Measurements from ENCODE around the gene CIZ1.

CIZ1 gene

DNA sequence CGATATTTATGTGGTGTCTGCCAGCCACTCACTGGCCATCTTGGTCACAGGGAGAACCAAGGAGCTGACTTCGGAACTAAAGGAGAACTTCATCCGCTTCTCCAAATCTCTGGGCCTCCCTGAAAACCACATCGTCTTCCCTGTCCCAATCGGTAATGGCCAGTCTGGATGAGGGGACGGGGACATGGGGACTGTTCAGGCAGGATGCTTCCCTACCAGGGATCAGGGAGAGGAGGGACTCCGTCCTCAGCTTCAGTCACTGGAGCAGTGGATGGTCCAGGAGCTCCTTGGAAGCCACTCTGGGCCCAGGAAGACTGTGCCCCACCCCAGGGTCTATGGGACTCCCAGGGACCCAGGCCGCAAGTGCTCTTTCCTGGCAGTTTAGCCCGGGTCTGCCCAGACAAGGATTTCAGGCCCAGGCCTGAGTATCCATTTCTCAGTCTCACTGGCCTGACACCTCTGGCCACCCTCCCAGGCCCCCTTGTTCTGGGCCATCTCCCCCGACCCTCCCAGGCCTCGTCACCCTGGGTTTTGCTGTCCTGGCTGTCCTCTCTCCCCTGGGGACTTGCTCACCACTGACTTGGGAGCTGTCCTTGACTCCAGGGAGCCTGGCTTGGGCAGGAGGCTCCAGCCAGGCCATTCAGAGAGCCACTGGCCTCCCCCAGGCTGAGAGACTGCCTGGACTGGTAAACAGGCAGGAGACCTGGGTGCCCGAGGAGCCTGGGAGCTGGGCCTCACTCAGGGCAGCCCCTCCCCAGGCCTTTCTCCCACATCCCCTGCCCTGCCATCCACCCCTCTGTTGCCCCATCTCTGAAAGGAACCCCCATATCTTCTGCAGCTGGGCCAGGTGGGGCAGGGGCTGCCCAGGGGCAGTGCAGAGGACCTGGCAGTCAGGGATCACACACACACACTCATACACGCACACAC, 39.0 kb downstream of the CIZ1 start:
- Histone ChIP-seq H4K20me1 (no peaks in the 10 kb centered on the region), H3K36me3 (no peaks in the 10 kb centered on the region), H3K4me2 (no peak overlapping the region), H3K4me1 (no peaks in the 10 kb centered on the region), H3K27ac (no peak overlapping the region), H3K9ac (no peak overlapping the region), H3K27me3 (no peaks in the 10 kb centered on the region), H3K9me3 (no peaks in the 10 kb centered on the region), H3K4me3 (no peak overlapping the region)
- TF ChIP-seq Cebpa-rat (IDR thresholded peaks at IDR 0.05), result no peak

DNA sequence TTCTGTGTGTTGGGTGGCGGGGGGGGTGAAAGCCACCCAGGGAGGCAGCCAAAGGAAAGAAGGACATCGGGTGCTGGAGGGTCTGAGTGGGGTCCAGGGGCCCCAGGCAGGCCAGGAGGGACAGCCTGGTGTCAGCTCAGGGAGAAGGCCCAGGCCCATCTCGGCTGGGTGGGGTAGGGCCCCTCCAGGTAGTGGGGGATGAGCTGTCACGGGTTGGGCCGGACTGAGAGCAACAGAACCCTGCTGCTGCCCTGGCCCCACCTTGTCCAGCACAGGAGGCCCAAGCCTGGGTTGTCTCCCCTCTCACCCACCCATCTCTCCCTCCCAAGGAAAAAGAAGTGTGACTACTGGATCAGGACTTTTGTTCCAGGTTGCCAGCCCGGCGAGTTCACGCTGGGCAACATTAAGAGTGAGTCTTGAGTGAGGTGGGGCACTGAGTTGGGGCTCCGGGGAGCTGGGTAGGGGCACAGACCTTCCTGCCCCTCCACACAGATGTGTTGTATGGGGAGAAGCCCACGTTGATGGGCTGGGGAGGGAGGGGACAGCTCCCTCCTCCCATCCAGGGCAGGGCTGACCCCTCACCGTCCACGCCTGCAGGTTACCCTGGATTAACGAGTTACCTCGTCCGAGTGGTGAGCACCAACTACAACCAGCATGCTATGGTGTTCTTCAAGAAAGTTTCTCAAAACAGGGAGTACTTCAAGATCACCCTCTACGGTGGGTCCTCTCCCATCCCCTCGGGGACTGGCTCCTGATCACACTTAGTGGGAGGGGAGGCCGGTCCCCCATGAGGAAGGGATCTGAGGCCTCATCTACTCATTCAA, 39.9 kb downstream of the CIZ1 start:
- Histone ChIP-seq H3K4me1 (peaks cover 6% of the 10 kb centered on the region), H3K27ac (no peak overlapping the region), H3K9ac (no peak overlapping the region), H3K36me3 (no peaks in the 10 kb centered on the region), H3K9me3 (no peaks in the 10 kb centered on the region), H3K4me2 (no peak overlapping the region), H3K4me3 (no peak overlapping the region), H3K27me3 (no peaks in the 10 kb centered on the region), H4K20me1 (no peaks in the 10 kb centered on the region)
- no peak for TF ChIP-seq Cebpa-rat (IDR thresholded peaks at IDR 0.05)

DNA sequence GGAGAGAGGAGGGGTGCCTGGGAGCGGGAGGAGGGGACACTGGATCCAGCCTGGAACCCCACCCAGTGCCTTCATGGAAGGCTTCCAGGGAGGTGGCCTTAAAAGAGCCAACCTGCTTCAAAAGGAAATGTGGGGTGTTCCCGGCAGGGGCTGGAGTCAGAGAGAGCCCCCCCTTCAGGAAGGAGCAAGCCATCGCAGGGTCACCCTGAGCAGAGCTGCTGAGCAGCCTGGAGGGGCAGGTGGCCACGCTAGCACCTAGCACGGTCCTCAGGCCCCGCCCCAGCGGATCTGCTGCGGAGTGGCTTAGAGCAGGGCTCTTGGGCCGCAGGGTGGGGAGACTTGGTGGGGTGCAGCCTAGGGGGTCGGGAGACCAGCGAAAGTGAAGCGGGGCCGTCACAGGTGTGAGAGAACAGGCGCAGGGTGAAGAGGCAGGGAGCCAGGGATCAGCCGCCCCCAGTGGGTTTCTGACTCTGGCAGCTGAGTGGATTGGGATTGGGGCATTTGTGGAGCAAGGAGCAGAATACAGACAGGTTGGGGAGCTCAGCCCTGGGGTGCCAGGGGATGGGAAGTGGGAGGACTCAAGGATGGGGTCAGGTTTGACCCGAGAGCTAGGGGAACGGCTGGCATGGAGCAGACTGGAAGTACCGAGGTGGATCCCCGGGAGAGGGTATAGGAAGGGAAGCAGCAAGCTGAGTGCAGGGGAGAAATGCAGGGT, 40.6 kb downstream of the CIZ1 start:
- Histone ChIP-seq H3K36me3 (no peaks in the 10 kb centered on the region), H3K27me3 (no peaks in the 10 kb centered on the region), H3K27ac (no peak overlapping the region), H3K4me1 (peaks cover 14% of the 10 kb centered on the region), H3K4me2 (no peak overlapping the region), H3K4me3 (no peak overlapping the region), H3K9ac (no peak overlapping the region), H4K20me1 (no peaks in the 10 kb centered on the region), H3K9me3 (no peaks in the 10 kb centered on the region)
- TF ChIP-seq Cebpa-rat (IDR thresholded peaks at IDR 0.05), result no peak

DNA sequence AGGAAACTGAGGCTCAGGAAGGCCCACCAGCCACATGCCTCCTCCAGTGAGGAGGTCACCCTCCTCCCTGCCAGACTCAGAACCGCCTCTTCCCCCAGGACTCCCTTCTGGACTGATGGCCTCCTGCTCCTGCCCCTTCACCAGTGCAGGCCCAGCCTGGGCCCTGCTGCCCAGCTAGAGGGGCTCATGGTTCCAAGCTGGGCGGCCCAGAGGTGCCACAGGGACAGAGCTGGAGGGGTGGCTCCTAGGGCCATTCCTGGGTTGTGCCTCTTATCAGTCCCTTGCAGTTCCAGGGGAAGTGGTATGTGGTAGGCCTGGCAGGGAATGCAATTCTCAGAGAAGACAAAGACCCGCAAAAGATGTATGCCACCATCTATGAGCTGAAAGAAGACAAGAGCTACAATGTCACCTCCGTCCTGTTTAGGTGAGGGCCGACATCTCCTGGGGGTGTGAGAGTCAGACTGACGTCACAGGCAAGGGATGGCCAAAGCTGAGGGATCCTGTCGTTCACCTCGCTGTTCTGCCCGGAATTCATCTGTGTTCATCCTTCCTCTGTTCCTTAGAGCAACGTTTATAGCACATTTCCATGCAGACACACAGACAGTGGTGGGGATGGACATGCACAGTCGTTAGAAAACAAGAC, 41.3 kb downstream of the CIZ1 start:
- H3K4me3 ChIP-seq, result no peak overlapping the region
- no peak for TF ChIP-seq Cebpa-rat (IDR thresholded peaks at IDR 0.05)
- no peaks in the 10 kb centered on the region for H3K9me3 ChIP-seq
- no peak overlapping the region for H3K4me2 ChIP-seq
- peaks cover 20% of the 10 kb centered on the region for H3K4me1 ChIP-seq
- no peaks in the 10 kb centered on the region for H3K27me3 ChIP-seq
- no peak overlapping the region for H3K9ac ChIP-seq
- H3K27ac ChIP-seq, result no peak overlapping the region
- H4K20me1 ChIP-seq, result no peaks in the 10 kb centered on the region
- H3K36me3 ChIP-seq, result no peaks in the 10 kb centered on the region

DNA sequence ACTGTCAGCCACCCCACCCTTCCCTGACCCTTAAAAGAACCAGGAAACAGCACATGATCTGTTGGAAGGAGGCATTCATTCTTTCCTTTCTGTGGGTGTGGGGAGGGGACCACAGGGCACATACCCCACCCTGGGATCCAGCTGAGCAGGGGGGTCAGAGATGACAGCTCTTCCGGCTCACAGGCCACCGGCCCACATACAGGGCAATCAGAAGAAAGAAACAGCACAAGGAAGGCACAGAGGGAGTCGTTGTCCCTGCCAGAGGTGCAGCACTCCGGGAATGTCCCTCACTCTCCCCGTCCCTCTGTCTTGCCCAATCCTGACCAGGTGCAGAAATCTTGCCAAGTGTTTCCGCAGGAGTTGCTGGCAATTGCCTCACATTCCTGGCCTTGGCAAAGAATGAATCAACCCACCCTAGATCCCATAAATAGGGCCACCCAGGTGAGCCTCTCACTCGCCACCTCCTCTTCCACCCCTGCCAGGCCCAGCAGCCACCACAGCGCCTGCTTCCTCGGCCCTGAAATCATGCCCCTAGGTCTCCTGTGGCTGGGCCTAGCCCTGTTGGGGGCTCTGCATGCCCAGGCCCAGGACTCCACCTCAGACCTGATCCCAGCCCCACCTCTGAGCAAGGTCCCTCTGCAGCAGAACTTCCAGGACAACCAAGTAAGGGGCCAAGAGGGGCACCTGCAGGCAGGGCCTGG, 42.2 kb downstream of the CIZ1 start, which contains the start of gene LCN2:
TSS of gene LCN2 (plus strand) at position 453 of the 701 bp plus-strand sequence. CDS start at position 526, 73 bp downstream.
- Histone ChIP-seq H3K27ac (no peak within 1 kb of the TSS), H3K4me2 (no peak within 1 kb of the TSS), H3K9me3 (no peaks in the 10 kb centered on the region), H3K9ac (no peak within 1 kb of the TSS), H3K27me3 (no peaks in the 10 kb centered on the region), H3K4me3 (no peak within 1 kb of the TSS), H3K36me3 (no peaks in the 10 kb centered on the region), H3K4me1 (peaks cover 24% of the 10 kb centered on the region), H4K20me1 (no peaks in the 10 kb centered on the region)
- TF ChIP-seq Cebpa-rat (IDR thresholded peaks at IDR 0.05), result no peak

DNA sequence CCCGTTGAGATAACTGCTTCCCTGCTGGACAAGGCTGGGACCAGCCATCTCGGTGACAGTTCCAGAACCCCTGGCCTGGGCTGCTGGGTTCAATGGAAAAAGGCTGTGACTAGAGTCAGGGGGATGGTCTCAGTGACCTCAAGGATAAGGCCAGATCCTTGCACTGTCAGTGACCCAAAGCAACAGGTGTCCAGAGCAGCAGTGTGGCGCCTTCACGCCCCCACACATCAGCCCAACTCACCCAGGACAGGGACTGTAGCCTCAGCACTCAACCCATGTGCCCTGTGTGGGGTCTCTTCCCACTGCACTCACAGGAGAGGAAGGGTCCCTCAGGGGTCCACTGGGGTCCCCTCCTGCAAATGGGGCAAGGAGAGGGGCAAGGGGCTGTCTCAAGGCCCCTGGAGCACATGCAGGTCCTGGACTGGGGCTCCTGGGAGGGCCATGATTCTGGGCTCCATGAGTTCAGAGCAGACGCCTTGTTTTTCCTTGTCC, 42.8 kb downstream of the CIZ1 start:
- no peak overlapping the region for H3K9ac ChIP-seq
- no peak overlapping the region for H3K4me3 ChIP-seq
- peaks cover 24% of the 10 kb centered on the region for H3K4me1 ChIP-seq
- no peak overlapping the region for H3K4me2 ChIP-seq
- H3K27ac ChIP-seq, result no peak overlapping the region
- no peaks in the 10 kb centered on the region for H3K9me3 ChIP-seq
- TF ChIP-seq Cebpa-rat (IDR thresholded peaks at IDR 0.05), result no peak
- no peaks in the 10 kb centered on the region for H4K20me1 ChIP-seq
- H3K36me3 ChIP-seq, result no peaks in the 10 kb centered on the region
- H3K27me3 ChIP-seq, result no peaks in the 10 kb centered on the region

DNA sequence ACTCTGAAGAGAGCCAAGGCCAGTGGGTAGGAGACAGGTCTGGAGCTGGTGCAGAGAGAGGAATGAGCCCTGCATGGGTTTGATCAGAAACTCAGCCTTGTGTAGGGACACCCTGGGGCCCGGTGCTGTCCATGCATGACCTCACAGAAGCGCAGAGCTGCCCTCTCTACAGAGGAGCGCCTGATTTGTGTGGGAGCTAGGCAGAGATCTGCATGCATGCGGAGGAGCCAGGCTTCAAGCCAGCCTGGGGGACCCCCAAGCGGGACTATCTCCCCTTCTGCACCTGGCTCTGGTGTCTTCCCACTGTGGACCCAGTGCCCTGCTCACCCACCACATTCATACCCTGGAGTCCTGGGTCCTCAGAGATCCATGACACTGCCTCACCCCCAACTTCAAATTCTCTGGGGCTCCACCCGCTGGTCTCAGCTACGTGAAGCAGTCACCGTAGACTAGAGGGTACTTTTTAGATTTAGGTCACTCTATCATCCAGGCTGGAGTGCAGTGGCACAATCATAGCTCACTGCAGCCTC, 44.7 kb downstream of the CIZ1 start:
- Histone ChIP-seq H3K9ac (no peak overlapping the region), H3K27me3 (no peaks in the 10 kb centered on the region), H3K9me3 (no peaks in the 10 kb centered on the region), H3K4me2 (peak overlapping the region; percentile 71), H3K36me3 (no peaks in the 10 kb centered on the region), H3K4me3 (no peak overlapping the region), H4K20me1 (no peaks in the 10 kb centered on the region), H3K27ac (no peak overlapping the region), H3K4me1 (peaks cover 32% of the 10 kb centered on the region)
- TF ChIP-seq Cebpa-rat (IDR thresholded peaks at IDR 0.05), result no peak

DNA sequence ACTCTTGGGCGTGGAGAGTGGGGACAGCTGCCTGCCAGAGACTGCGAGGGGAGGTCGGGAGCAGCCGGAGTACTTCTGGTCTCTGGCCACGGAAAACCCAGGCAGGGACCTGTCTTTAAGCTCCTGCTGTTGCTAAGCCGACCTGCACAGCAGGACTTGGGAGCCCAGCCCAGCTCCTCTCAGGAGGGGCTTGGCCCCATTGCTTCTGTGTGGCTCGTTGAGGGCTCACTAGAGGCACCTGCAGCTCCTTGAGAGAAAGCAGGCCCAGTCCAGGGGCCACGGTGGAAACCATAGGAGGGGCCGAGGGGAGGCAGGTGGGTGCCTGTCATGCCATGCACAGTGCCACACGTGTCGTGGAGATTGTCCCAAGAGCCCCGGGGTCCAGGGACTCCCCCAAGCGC, 45.4 kb downstream of the CIZ1 start:
- no peaks in the 10 kb centered on the region for H4K20me1 ChIP-seq
- peak overlapping the region; percentile 71 for H3K4me2 ChIP-seq
- H3K36me3 ChIP-seq, result no peaks in the 10 kb centered on the region
- H3K9me3 ChIP-seq, result no peaks in the 10 kb centered on the region
- no peak for TF ChIP-seq Cebpa-rat (IDR thresholded peaks at IDR 0.05)
- peaks cover 32% of the 10 kb centered on the region for H3K4me1 ChIP-seq
- no peaks in the 10 kb centered on the region for H3K27me3 ChIP-seq
- H3K9ac ChIP-seq, result no peak overlapping the region
- no peak overlapping the region for H3K27ac ChIP-seq
- no peak overlapping the region for H3K4me3 ChIP-seq
